SKM-1 treated with dmso at 0.1 percent for 144 hours (cell line): ENCODE measurements around the gene RTF1.
A peak's percentile ranks its signal among the peaks of the same experiment; 100 is the strongest.
"Not testable (repeated sequence)": the region's sequence is repeated elsewhere in the genome, so short reads cannot be mapped to it uniquely, and the experiment has no call there.

ENCODE experiments used
- DNase-seq: peaks from one replicate; lab custom pipeline; 2025; ENCODE audit not compliant: unreplicated experiment; lab: John Stamatoyannopoulos, UW

RTF1 gene

DNA sequence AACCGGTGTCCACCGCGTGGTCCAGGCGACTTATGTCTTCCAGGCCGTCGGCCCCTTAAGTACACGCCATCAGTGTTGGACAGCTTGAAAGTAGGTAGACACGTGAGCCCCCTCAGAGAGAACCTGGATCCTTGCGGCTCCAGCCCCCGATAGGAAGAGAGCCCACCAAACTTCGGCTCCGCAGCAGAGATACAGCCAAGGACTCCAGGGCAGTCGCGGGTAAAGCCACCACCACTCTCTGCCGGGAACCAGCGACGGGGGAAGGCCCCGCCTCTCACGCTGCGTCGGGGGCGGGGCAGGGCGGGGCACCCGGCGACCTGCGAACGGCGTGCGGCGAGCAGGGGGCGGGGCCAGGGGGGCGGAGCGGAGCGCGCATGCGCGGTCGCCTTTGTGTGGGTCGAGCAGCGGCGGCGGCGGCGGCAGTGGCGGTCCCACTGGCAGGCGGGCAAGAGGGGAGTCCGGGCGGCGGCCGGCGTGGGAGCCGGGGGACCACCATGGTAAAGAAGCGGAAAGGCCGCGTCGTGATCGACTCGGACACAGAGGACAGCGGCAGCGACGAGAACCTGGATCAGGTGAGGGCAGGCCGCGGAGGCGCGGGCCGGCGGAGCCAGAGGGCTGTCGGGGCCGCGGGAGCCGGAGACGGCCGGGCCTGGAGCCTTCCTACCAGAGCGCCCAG lies at the start of gene RTF1:
TSS of gene RTF1 (plus strand) at position 354 of the 676 bp plus-strand sequence. CDS start at position 375, 21 bp downstream.
- peak; percentile 79 for DNase-seq

DNA sequence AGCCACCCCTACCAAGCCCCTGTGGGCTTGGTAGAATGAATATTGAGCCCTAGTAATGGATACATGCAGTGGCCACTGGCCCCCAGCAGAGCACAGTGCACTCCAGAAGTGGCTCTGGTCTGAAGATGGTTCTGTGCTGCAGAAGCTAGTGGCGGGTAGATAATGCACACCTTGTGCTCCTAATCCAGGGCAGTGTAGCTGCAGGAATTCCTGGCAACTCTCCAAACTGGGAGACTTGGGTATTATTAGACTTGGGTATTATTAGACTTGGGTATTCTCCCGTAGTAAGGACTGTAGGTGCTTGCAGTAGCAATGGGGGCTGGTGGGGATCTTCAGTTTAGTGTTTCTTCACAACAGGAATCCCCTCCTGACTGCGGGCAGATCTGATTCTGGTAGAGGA lies 49.5 kb upstream of the RTF1 start:
- DNase-seq: no peak

DNA sequence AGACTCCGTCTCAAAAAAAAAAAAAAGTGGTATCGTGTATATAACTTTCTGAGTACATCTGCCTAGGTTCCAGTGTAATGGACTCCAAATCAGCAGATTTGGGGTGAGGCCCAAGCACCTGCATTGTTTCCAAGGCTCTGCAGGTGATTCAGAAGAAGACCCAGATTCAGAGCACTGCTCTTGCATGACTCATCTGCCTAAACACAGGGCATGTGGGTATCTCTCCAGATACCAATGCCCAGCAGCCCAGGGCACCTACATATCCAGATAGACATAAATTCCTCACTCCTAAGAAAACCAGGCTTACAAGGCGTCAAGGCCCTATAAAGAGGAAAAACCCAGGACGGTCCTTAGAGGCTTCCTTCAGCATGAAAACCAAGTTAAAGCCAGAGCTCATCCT lies 38.9 kb upstream of the RTF1 start:
- no peak for DNase-seq

DNA sequence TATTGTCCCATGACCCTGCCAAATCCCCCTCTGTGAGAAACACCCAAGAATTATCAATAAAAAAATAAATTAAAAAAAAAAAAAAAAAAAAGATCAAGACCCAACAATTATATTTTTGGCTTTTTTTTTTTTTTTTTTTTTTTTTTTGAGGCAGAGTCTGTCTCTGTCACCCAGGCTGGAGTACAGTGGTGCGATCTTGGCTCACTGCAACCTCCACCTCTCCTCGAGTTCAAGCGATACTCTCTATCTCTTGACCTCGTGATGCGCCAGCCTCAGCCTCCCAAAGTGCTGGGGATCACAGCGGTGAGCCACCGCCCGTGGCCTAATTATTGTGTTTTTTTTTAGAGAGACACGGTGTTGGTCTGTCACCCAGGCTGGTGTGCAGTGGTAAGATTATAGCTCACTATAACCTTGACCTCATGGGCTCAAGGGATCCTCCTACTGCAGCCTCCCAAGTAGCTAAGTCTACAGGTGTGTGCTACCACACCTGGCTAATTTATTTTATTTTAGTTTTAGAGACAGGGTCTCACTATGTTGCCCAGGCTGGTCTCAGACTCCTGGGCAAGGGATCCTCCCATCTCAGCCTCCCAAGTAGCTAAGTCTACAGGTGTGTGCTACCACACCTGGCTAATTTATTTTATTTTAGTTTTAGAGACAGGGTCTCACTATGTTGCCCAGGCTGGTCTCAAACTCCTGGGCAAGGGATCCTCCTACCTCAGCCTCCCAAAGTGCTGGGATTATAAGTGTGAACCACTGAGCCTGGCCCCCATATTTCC lies 32.7 kb upstream of the RTF1 start:
- not testable (repeated sequence) for DNase-seq

DNA sequence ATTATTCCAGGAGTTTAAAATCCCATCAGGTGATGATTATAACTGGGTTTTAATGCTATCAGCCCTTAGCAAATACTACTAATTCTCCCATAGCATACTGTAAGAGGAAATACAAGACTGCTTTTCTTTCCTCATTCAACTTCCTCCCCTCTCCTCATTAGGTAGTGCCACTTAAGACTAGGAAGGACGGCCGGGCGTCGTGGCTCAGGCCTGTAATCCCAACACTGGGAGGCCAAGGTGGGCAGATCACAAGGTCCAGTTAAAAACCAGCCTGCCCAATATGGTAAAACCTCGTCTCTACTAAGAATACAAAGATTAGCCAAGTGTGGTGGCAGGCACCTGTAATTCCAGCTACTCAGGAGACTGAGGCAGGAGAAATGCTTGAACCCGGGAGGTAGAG lies 29.2 kb upstream of the RTF1 start:
- DNase-seq: no peak

DNA sequence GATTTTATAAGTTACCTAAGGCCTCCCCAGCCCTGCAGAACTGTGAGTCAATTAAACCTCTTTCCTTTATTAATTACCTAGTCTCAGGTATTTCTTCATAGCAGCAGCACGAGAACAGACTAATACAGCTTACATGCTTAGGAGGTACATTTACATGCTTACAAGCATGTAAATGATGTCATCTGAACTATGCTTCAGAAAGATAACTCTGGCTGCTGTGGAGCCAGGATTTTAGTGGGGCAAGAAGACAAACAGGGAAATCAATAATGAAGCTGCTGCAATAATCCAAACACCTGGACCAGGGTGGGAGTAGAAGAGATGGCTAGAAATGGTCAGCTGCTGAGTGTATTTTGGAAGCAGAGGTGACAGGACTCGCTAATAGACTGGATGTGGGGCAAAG lies 24.2 kb upstream of the RTF1 start:
- DNase-seq: no peak

DNA sequence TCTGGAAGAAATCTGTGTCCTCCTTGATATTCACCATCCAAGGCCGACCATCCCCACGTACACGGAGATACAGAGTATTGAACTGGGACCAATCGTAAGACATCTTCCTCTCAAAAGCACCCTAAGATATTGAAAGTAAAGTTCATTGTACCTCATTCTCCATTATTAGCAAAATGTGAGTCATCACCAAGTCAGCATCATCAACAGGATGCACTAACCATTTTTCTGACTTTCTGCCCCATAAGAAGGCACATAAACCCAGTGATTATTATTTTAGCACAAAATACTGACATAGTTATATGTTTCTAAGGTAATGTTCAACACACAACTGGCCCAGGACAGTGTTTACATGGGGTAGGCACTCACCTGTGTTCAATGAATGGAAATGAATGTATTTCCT lies 22.0 kb upstream of the RTF1 start:
- no peak for DNase-seq

DNA sequence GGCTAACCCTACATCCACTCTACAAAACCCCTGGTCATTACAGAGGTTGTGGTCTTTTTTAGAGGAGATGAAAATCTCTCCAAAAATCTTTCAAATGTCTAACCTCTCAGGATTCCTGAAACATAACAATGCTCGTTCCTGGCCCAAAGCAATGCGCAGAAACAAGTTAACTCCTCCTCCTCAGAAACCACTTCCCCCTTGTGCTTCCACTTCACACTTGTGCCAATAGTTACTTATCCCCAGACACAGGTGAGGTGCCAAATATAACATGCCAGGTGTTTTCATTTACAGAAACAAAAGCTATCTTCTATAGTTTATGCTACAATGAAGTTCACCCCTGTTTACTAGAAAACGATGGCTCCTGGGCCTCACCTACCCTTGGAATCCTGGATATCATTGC lies 20.8 kb upstream of the RTF1 start:
- DNase-seq: no peak

DNA sequence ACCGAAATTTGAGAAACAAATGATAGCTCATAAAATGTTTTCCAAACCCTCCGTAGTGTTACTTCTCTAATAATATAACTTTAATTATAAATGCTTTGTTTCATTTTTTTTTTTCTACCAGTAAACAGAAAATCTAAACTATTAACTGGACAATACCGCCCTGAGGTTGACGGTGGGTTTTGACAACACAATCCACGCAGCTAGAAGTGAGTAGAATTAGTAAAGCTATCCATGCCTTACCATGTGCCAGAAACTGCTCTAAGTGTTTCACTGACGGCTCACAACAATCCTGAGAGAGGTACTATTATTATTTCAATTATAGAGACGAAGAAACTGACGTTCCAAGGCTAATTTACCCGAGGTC lies 15.0 kb upstream of the RTF1 start:
- no peak for DNase-seq

DNA sequence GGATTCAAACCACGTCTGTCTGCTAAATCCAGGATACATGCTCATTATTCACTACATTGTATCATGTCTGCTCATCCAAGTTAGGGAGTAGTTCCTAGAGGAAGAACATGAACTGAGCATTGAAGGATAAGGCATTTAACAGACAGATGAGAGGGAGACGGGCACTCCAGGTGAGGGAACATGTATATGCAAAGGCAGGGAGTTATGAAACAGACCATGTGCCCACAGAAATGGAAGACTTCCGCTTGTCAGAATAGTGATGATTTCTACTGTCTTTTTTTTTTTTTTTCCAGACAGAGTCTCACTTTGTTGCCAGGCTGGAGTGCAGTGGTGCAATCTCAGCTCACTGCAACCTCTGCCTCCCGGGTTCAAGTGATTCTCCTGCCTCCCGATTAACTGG lies 9.6 kb upstream of the RTF1 start:
- DNase-seq: no peak

DNA sequence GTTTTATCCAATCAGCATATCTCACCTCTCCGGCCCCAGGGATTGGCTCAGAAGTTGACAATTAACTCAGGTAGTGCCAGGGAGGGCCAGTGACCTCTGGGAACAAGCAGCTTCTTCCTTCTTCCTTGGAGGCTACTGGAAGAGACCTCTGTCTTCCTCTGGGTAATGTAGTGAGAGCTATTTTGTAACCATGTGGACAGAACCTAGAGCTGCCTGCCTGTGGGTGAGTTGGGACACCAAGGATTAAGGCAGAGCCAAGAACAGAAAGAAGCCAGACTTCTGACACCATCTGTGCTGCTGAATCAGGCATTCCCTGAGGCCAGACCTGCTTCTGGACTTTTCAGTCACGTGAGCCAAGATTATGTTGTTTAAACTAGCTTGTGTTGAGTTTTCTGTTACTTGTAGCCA lies 8.7 kb upstream of the RTF1 start:
- peak; percentile 60 for DNase-seq

DNA sequence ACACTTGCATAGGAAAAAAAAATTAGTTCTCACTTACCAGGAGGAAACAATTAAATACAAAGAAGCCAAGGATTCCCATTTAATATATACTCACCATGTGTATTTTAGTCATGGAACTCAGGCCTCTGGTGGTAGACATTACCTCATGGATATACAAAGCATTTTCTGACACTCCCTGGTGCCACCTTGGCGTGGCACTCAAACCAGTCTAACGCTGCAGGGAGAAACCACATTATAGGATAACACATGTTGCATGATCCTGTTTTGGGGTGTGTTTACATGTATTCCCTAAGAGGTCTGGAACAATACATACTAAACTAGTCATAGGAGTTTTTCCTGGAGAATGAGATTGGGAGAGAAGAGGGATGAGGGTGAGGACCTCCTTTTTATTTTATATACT lies 5.9 kb upstream of the RTF1 start:
- DNase-seq: no peak

DNA sequence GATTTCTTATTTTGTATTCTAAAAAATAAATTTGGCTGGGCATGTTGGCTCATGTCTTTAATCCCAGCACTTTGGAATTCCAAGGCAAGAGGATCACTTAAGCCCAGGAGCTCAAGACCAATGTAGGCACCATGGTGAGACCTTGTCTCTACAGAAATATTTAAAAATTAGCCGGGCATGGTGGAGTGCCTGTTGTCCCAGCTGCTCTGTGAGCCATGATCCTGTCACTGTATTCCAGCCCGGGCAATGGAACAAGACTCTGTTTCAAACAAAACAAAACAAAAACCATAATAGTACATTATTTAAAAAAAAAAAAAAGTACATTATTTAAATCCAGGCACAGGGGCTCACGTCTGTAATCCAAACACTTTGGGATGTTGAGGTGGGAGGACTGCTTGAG lies 5.5 kb upstream of the RTF1 start:
- no peak for DNase-seq

DNA sequence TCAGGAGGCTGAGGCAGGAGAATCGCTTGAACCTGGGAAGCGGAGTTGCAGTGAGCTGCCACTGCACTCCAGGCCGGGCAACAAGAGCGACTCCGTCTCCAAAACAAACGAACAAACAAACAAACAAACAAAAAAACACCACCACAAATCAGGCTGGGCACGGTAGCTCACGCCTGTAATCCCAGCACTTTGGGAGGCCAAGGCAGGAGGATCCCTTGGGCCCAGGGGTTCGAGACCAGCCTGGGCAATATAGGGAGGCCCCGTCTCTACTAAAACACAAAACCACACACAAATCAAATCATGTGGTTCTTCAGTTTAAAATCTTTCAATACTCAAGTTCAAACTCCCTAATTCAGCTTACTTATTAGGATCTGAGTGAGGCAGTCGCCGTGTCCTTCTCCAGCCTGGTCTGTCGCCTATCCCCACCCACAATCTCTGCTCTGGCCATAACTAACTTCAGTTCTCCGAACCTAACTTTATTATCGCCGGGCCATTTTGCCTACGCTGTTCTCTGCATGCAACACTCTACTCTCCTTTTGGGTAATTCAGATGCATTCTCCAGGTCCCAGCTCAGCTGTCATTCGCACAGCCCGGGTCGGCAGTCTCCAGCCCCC lies 660 bp upstream of the RTF1 start:
- peak; percentile 53 for DNase-seq

DNA sequence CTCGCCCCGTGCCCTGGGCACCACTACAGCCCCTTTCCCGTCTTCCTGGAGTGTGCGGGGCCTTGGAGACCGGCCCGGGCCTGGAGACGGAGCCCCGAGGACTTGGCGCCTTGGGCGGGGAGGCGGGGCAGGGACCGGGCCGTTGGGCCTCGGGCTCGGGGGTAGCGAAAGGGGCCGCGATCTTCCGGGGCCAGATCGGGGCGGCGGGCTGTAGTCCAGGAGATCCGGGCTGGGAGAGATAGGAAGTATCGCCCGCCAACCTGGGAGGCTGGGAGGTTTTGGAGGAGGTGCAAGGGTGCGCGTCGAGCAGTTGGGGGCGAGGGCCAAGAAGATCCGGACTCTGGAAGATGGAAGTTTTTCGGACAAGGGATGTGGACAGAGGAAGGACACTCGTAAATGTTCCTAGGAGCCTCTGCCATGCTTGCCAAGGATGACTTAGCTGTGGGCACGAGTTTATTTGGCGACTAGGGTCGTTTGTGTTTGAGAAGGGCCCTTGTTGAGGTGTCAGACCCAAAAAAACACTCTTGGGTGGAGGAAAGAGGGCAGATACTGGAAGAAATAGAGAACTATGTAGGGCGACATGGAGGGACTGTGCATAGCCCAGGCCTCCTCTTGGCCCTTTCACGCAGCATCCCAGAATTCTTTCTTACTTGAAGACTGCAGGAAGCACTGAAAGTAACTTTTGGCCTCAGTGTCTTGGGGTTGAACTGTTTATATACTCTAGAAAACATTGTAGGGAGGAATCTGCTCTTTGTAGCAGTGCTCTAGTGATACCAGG lies 712 bp downstream of the RTF1 start:
- DNase-seq: no peak

DNA sequence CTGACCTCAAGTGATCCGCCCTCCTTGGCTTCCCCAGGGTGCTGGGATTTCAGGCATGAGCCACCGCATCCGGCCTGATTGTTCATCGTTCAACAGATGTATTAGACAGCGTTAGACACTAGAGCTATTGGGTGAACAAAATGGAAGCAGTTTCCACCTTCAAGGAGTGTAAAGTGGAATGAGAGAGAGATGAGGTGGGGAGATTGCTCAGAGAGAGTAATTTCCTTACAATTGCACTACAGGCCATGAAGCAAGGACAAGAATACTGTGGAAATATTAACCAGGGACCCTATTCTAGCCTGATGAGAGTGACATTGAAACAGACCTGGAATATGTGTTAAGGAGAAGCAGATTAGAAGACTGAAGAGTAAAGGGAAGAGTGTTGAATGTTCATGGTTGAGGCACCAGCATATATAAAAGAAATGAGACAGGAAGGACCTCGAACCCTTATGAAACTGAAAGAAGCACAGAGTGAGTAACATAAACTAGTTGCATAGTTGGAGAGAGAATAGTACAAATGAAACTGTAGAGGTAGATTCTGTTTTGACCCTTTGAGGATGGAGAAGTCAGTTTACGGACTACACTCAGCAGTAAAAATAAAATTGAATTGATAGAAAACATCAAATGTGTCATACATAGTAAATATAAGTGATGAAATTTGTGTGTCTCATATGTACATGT lies 7.2 kb downstream of the RTF1 start:
- no peak for DNase-seq

DNA sequence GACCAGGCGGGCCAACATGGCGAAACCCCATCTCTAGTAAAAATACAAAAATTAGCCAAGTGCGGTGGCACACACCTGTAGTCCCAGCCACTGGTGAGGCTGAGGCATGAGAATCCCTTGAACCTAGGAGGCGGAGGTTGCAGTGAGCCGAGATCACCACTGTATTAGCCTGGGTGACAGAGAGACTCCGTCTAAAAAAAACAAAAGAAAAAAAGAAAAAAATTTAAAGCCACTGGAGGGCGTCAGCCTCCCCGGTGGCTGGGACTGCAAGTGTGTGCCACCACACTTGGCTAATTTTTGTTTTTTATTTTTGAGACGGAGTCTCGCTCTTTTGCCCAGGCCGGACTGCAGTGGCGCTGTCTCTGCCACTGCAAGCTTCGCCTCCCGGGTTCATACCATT lies 7.9 kb downstream of the RTF1 start:
- DNase-seq: no peak

DNA sequence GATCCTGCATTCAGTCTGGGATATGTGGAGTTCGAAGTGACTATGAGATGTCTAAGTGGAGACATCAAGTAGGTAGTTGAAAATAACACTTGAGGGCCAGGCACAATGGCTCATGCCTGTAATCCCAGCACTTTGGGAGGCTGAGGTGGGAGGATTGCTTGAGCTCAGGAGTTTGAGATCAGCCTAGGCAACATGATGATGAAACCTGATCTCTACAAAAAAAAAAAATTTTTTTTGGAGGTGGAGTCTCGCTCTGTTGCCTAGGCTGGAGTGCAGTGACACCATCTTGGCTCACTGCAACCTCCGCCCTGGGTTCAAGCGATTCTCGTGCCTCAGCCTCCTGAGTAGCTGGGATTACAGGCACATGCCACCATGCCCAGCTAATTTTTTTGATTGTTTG lies 9.0 kb downstream of the RTF1 start:
- DNase-seq: not testable (repeated sequence)

DNA sequence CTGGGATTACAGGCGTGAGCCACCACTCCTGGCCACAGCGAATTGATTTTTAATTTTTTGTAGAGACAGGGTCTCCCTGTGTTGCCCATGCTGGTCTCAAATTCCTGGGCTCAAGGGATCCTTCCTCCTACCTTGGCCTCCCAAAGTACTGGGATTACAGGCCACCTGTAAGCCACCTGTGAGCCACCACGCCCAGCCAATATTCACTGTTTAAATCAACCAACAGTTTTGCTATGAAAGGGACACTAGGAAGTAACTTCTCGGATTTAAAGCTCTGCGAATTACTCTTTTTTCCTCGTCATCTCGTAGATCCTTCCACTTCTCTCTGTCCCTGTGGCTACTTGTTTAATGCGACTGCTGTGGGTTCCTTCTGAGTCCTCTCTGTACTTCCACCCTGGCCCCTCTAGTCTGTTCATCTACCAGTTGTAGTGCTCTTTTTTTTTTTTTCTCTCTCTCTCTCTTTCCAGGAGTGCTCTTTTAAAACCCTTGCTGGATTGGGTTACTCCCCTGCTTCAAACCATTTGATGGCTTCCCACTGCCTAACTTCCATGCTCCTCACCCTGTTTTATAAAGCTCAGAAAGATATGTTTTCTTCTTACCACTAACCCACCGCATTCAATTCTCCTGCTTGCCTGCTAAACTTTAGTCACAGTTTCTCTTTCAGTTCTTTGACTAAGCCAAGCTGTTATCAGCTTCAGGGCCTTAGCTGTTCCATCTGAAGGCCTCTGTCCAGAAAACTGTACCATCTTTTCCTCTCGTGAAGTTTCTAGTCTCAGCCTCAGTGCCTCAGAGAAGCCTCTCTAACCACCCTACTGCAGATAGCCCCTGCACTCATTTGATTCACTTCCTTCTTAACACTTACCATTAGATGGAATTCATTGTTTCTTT lies 12.4 kb downstream of the RTF1 start:
- no peak for DNase-seq
